Neutrophil (primary cell): Measurements from ENCODE around the gene SCFD2.

Experiments
- H3K27ac ChIP-seq: fragments of 200-600 bp; sonication (generic); 2 replicates; pipeline ENCODE4 v1.5.1; 2016; ENCODE audit warnings: mild to moderate bottlenecking, moderate library complexity
- H3K27me3 ChIP-seq: fragments of 200-600 bp; sonication (generic); 2 replicates; pipeline ENCODE4 v1.6.0; 2016; ENCODE audit warnings: mild to moderate bottlenecking
- H3K36me3 ChIP-seq: fragments of 200-600 bp; sonication (generic); 2 replicates; pipeline ENCODE4 v1.5.1; 2017
- H3K4me1 ChIP-seq, 2 experiments: fragments of 200-600 bp in 1 of 2; sonication (generic) in 1 of 2; 1 replicate in 1 of 2; 2 replicates in 1 of 2; pipeline versions ENCODE4 v1.5.1 to v1.6.1; 2013 to 2016; ENCODE audit warnings: low read depth in 1 of 2, low read length in 1 of 2, mild to moderate bottlenecking in 1 of 2, moderate library complexity in 1 of 2; ENCODE audit not compliant: control insufficient read depth in 1 of 2, insufficient read depth in 1 of 2
- H3K4me3 ChIP-seq, 2 experiments: fragments of 200-600 bp in 1 of 2; sonication (generic) in 1 of 2; 1 replicate in 1 of 2; 2 replicates in 1 of 2; pipeline ENCODE4 v1.5.1; 2013 to 2016; ENCODE audit warnings: low read depth in 1 of 2, low read length in 1 of 2, mild to moderate bottlenecking in 1 of 2, moderate library complexity in 1 of 2
- H3K9me3 ChIP-seq: fragments of 200-600 bp; sonication (generic); 2 replicates; pipeline ENCODE4 v1.5.1; 2016
- CTCF ChIP-seq: fragments of 200-600 bp; sonication (generic); IDR thresholded peaks from 2 replicates; pipeline ENCODE4 v1.5.1; 2016; ENCODE audit warnings: antibody characterized with exemption

The SCFD2 gene

GRCh38 chr4:53366301-53366716, 448 bp upstream of the SCFD2 start:
- H3K4me1 ChIP-seq, result peaks cover 20 to 21% of the 10 kb centered on the region in 2 experiments
- no peaks in the 10 kb centered on the region for H3K36me3 ChIP-seq
- no peaks in the 10 kb centered on the region for H3K9me3 ChIP-seq
- peak overlapping the region; percentile 67 to 86 for H3K4me3 ChIP-seq
- peak overlapping the region; percentile 66 for H3K27ac ChIP-seq
- TF ChIP-seq CTCF, result no peak
- peaks cover 17% of the 10 kb centered on the region for H3K27me3 ChIP-seq

DNA sequence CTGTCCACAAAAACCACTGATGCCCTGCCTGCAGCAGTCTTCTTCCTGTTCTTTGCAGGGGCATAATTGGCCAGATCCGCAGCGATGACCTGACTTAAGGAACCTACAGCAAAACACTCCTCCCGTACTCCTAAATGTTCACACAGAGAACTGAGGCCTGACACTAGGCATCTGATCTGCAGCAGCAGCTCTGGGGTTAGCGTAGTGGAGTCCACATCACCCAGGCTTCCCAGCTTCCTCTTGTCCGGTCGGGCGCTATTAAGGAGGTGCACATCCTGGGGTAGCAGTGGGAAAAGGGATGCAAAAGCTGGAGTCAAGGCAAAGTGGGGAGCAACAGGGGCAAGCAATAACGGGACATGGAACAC, 758 bp downstream of the SCFD2 start:
- Histone ChIP-seq H3K4me3 (peak overlapping the region; percentile 67 to 86), H3K9me3 (no peaks in the 10 kb centered on the region), H3K27me3 (peaks cover 17% of the 10 kb centered on the region), H3K27ac (no peak overlapping the region), H3K36me3 (no peaks in the 10 kb centered on the region), H3K4me1 (peaks cover 20 to 21% of the 10 kb centered on the region in 2 experiments)
- TF ChIP-seq CTCF, result no peak

DNA sequence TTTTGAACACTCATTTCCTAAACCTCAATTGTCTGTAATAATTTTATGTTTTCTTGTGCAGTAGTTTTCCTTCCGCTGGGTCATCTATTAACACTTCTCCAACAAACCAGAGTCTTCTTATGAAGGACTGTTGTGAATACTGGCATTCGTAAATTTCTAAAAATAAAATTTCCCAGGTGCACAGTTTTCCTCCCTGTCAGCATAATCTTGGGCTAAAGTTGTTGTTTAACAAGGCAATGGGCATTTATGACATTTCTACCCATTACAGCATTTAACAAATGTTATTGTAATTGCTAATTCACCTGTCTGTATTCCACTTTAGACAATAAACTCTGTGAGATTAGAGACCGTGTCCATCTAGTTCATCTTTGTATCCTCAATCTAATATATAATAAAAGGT, 1.2 kb downstream of the SCFD2 start:
- Histone ChIP-seq H3K4me1 (peaks cover 20 to 21% of the 10 kb centered on the region in 2 experiments), H3K4me3 (no peak overlapping the region), H3K27me3 (peaks cover 13% of the 10 kb centered on the region), H3K36me3 (no peaks in the 10 kb centered on the region), H3K9me3 (no peaks in the 10 kb centered on the region), H3K27ac (no peak overlapping the region)
- TF ChIP-seq CTCF, result no peak

- Histone ChIP-seq H3K9me3 (no peaks in the 10 kb centered on the region), H3K4me1 (peaks cover 20 to 21% of the 10 kb centered on the region in 2 experiments)
- TF ChIP-seq CTCF, result no peak
Observed at GRCh38 chr4:53362093-53362492, 3.8 kb downstream of the SCFD2 start.

GRCh38 chr4:53361451-53361850, 4.4 kb downstream of the SCFD2 start:
- Histone ChIP-seq H3K27me3 (no peaks in the 10 kb centered on the region), H3K27ac (no peak overlapping the region), H3K36me3 (no peaks in the 10 kb centered on the region), H3K4me3 (no peak overlapping the region), H3K9me3 (no peaks in the 10 kb centered on the region), H3K4me1 (peaks cover 17 to 18% of the 10 kb centered on the region in 2 experiments)
- no peak for TF ChIP-seq CTCF

More at GRCh38 chr4:53362093-53362492, 3.8 kb downstream of the SCFD2 start:
- no peak overlapping the region for H3K4me3 ChIP-seq
- H3K27ac ChIP-seq, result no peak overlapping the region
- H3K27me3 ChIP-seq, result no peaks in the 10 kb centered on the region
- no peaks in the 10 kb centered on the region for H3K36me3 ChIP-seq
